Activated naive CD4-positive, alpha-beta T cell treated with anti-CD3 and anti-CD28 coated beads for 36 hours (primary cell): ENCODE data around the gene GNL3L. TPM values are rescaled to one million over a fixed set of nuclear protein-coding genes. Genes with fewer than 3 reads are reported as not detected.
"Not testable (repeated sequence)": the region's sequence is repeated elsewhere in the genome, so short reads cannot be mapped to it uniquely, and the experiment has no call there.

Source experiments
- CTCF ChIA-PET: fragments of 350-600 bp; sonication (Branson Sonifier 250); formaldehyde crosslinking; loops from one replicate; lab custom pipeline; 2021; ENCODE audit warnings: antibody characterized with exemption; lab: Charles Lee
- DNase-seq: peaks from one replicate; pipeline ENCODE4 v3.0.0-alpha.2; 2020
- H3K27ac Mint-ChIP-seq: one replicate; pipeline ENCODE4 v1.8.0; 2021; ENCODE audit warnings: mild to moderate bottlenecking, mixed read lengths
- H3K27me3 Mint-ChIP-seq: one replicate; pipeline ENCODE4 v1.8.0; 2021; ENCODE audit warnings: low read depth, mixed read lengths
- H3K36me3 Mint-ChIP-seq: one replicate; pipeline ENCODE4 v1.8.0; 2021; ENCODE audit warnings: low read depth, mixed read lengths
- H3K4me1 Mint-ChIP-seq: one replicate; pipeline ENCODE4 v1.8.0; 2021; ENCODE audit warnings: low read depth, mixed read lengths
- H3K4me3 Mint-ChIP-seq: one replicate; pipeline ENCODE4 v1.8.0; 2021; ENCODE audit warnings: mild to moderate bottlenecking, moderate library complexity, mixed read lengths
- H3K9me3 Mint-ChIP-seq: one replicate; pipeline ENCODE4 v1.8.0; 2021; ENCODE audit warnings: mixed read lengths
- intact Hi-C: fragments of 100-400 bp; cut with micrococcal nuclease; formaldehyde crosslinking; loops from one replicate; pipeline ENCODE4 v1.15.1; 2023
- total RNA-seq, 2 experiments: library from RNA; stranded (reverse); gene quantifications; one replicate each; pipeline ENCODE4 v1.2.3, GENCODE V29; 2021

Gene GNL3L
- total RNA-seq, 2 experiments from 2014 or later: 47.6 to 47.9 TPM

GRCh38 chrX:54570332-54570731 is 40.3 kb downstream of the GNL3L start:
- Mint-ChIP-seq H3K4me3 (no peak overlapping the region), H3K9me3 (peaks cover 11% of the 10 kb centered on the region), H3K27me3 (no peaks in the 10 kb centered on the region), H3K4me1 (no peaks in the 10 kb centered on the region), H3K36me3 (peaks cover 39% of the 10 kb centered on the region), H3K27ac (no peak overlapping the region)
- intact Hi-C loops: no loop called here
- no peak for DNase-seq
- CTCF ChIA-PET: no interaction called here

GRCh38 chrX:54572641-54573040 is 42.6 kb downstream of the GNL3L start:
- H3K9me3 Mint-ChIP-seq: peaks cover 11% of the 10 kb centered on the region
- CTCF ChIA-PET, DNase-seq, H3K27me3 Mint-ChIP-seq, H3K4me1 Mint-ChIP-seq, H3K4me3 Mint-ChIP-seq, H3K27ac Mint-ChIP-seq, intact Hi-C loops: not testable (repeated sequence)
- H3K36me3 Mint-ChIP-seq: peaks cover 42% of the 10 kb centered on the region

GRCh38 chrX:54597728-54598127 is 67.7 kb downstream of the GNL3L start:
- intact Hi-C loops: no loop called here
- DNase-seq: no peak
- no peak overlapping the region for H3K4me3 Mint-ChIP-seq
- CTCF ChIA-PET: no interaction called here
- no peaks in the 10 kb centered on the region for H3K9me3 Mint-ChIP-seq
- H3K4me1 Mint-ChIP-seq: no peaks in the 10 kb centered on the region
- H3K27me3 Mint-ChIP-seq: no peaks in the 10 kb centered on the region
- no peak overlapping the region for H3K27ac Mint-ChIP-seq
- H3K36me3 Mint-ChIP-seq: peaks cover 5% of the 10 kb centered on the region

GRCh38 chrX:54602563-54602962 is 72.5 kb downstream of the GNL3L start:
- Mint-ChIP-seq H3K4me1 (no peaks in the 10 kb centered on the region), H3K27me3 (no peaks in the 10 kb centered on the region), H3K9me3 (no peaks in the 10 kb centered on the region), H3K36me3 (no peaks in the 10 kb centered on the region), H3K27ac (no peak overlapping the region), H3K4me3 (no peak overlapping the region)
- no peak for DNase-seq
- CTCF ChIA-PET: no interaction called here
- intact Hi-C loops: no loop called here

Other genes with a start within 250 kb of the GNL3L start
- gene WNK3, start 172.2 kb upstream of the GNL3L start, total RNA-seq: under 1 TPM; 0.25 to 0.60 TPM
- 10 to 100 TPM; 24.4 to 26.1 TPM for gene TSR2, start 89.8 kb upstream of the GNL3L start, total RNA-seq
- gene FGD1, start 34.0 kb upstream of the GNL3L start, total RNA-seq: under 1 TPM; 0.30 to 0.38 TPM